Measurements from ENCODE around the gene NDUFAF2. TPM values are rescaled to one million over a fixed set of nuclear protein-coding genes. Genes with fewer than 3 reads are reported as not detected.

The NDUFAF2 gene
- total and polyA plus RNA-seq, 2 of the 8 experiments (the other 6 are each of a cell fraction or from before 2014, with no cell fraction given), result 10.7 to 46.5 TPM

- TF ChIP-seq GABPA (IDR thresholded peaks at IDR 0.05; ENCODE audit: borderline replicate concordance, insufficient read depth, low read length), result no peak
Observed at GRCh38 chr5:60927450-60927849, 17.6 kb upstream of the NDUFAF2 start (continued).
